ENCODE measurements around the gene SLX4IP.

The SLX4IP gene

GRCh38 chr20:10449270-10449669, 14.2 kb downstream of the SLX4IP start:
- H3K4me3 ChIP-seq (ENCODE audit: low read depth, low read length) = no peak overlapping the region
- TF ChIP-seq CTCF (IDR thresholded peaks at IDR 0.05; ENCODE audit: borderline replicate concordance, insufficient read depth, low read depth, low read length) = no peak

- no peak overlapping the region for H3K4me3 ChIP-seq (ENCODE audit: low read depth, low read length)
- no peak for TF ChIP-seq CTCF (IDR thresholded peaks at IDR 0.05; ENCODE audit: borderline replicate concordance, insufficient read depth, low read depth, low read length)
Measured at GRCh38 chr20:10453241-10453640, 18.1 kb downstream of the SLX4IP start.

GRCh38 chr20:10454151-10454750, 19.1 kb downstream of the SLX4IP start:
- TF ChIP-seq CTCF (IDR thresholded peaks at IDR 0.05; ENCODE audit: borderline replicate concordance, insufficient read depth, low read depth, low read length) = no peak
- H3K4me3 ChIP-seq (ENCODE audit: low read depth, low read length) = no peak overlapping the region

- TF ChIP-seq CTCF (IDR thresholded peaks at IDR 0.05; ENCODE audit: borderline replicate concordance, insufficient read depth, low read depth, low read length) = no peak
- no peak overlapping the region for H3K4me3 ChIP-seq (ENCODE audit: low read depth, low read length)
Measured at GRCh38 chr20:10461495-10461894, 26.4 kb downstream of the SLX4IP start.

GRCh38 chr20:10462516-10462915, 27.4 kb downstream of the SLX4IP start:
- no peak overlapping the region for H3K4me3 ChIP-seq (ENCODE audit: low read depth, low read length)
- TF ChIP-seq CTCF (IDR thresholded peaks at IDR 0.05; ENCODE audit: borderline replicate concordance, insufficient read depth, low read depth, low read length) = no peak

GRCh38 chr20:10463622-10464021, 28.5 kb downstream of the SLX4IP start:
- H3K4me3 ChIP-seq (ENCODE audit: low read depth, low read length) = no peak overlapping the region
- TF ChIP-seq CTCF (IDR thresholded peaks at IDR 0.05; ENCODE audit: borderline replicate concordance, insufficient read depth, low read depth, low read length) = no peak

GRCh38 chr20:10465135-10465534, 30.0 kb downstream of the SLX4IP start:
- no peak for TF ChIP-seq CTCF (IDR thresholded peaks at IDR 0.05; ENCODE audit: borderline replicate concordance, insufficient read depth, low read depth, low read length)
- no peak overlapping the region for H3K4me3 ChIP-seq (ENCODE audit: low read depth, low read length)

Measured in GM12875 (cell line).